Fibroblast of skin of right quadriceps (primary cell): ENCODE data around the gene DOCK10.

Source experiments
- DNase-seq: peaks from one replicate; pipeline ENCODE4 v3.0.0-alpha.2; 2013

Gene DOCK10

DNA sequence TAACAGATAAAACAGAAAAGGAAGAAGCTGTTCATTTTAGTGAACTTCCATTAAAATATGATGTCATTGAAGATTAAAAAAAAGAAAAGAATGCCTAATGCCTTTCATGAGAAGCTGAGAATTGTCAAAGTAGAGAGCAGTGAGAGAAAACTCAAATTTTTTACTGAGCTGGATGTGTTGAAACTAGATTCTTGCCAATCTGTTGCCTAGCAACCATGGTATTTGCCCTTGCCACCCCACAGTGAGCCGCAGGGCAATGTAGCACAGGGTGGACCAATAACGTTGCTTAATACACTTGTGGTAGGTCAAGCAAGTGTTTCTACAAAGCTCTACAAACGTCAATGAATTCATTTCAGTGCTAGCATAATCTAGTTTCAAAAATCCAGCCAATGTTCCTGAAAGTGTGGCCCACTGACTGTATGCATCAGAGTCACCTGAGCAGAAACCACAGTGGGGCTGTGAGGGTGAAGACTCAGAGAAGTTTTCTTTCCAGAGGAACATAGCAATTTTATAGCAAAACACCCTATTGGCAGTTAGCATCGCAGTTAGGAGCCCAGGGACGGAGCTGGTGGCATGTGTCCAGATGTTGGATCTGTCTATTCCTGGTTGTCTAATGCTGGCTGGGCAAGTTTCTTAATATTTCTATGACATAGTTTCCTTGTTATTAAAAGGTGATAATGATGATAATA lies 132.2 kb downstream of the DOCK10 start:
- DNase-seq = peak; percentile 43

DNA sequence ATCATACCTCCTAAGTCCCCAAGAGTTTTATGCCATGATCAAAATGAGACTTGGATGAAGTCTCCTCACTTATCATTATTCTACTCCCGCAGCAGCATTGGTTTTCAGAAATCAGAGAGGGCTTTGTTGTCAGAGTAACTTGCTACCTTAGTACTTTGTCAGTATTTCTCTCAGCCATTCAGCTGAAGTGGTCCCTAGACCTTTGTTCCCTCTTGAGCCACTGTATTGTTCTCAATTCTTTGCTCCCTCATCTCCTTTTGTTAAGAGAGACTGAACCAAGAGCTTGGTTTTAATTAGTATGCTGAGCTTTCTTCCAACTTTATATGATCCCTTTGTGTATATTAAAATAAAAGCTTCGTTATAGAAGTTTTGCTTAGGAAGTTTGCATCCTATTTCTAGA lies 133.4 kb downstream of the DOCK10 start:
- no peak for DNase-seq

DNA sequence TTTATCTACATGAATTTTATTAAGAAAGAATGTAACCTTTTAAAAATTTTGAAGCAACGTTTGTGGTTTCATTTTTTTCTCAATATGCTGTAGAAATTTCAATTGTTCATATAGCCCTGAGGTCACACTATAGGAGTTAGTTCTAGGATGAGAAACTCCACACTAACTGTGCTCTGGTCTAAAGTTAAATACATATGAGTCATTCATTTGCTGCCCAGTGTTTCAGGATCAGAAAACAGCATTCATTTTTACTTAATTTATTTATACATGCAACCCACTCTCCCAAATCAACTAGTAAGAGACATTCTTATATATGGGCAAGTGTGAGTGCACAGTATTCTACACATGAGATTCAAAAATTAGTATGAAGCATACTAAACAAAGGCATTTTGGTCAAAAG lies 137.9 kb downstream of the DOCK10 start:
- DNase-seq = no peak

DNA sequence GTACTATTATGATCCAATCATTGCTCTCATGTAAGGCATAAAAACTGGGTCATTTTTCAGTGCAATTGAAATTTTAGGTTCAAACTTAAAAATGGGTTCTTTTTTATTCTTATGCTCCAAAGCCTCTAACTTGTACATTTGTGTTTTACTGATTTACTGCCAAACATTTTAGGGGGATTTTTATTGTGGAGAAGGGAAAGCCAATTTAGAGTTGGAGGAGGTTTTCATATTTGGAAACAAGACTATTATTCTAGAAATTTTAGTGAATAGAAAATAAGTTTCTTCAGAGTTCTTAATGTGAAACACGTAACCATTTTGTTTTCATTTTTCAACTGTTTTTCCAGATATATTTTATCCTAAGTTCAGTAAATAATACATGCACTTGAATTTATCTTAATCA lies 138.6 kb downstream of the DOCK10 start:
- no peak for DNase-seq

DNA sequence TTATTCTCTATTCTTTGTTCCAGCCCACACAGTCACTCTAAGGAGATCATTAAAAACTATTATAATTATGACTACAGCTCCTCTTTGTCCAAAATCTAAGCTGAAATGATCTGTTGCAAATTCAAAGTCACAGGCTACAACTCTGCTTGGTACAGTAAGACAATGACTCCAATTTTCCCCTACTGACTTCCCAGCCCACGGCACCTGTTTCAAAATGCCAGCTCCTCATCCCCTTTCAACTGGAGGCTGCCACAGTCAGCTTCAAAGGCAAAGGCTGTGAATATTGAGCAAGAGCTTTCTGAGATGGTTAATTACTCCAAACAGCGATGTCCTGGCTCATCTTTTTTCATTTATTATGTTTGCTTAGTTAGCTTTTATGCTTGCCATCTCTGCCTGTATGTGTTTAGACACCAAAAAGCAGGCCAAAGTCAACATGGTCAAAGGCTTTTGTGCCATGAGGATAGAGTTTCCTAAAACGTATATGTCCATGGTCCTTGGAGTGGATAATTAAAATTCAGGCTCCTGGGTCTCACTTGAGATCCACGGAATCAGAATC lies 141.1 kb downstream of the DOCK10 start:
- no peak for DNase-seq

DNA sequence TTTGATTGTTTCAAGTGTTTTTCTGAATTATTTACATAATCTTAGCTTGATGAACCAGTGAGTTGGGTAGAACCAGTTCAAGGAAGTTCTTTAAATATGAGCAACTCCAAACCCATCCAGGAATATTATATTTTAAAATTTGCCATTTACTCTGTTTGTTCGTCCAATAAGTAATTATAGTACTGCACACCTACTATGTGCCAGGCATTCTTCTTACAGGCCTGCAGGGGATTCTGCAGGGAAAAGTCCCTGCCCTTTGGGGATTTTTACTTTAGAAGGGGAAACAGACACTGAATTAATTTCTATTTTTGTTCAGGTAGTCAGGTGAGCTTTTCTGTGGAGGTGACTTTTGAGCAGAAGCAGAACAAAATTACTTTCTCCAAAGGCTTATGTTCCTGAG lies 146.9 kb downstream of the DOCK10 start:
- no peak for DNase-seq

DNA sequence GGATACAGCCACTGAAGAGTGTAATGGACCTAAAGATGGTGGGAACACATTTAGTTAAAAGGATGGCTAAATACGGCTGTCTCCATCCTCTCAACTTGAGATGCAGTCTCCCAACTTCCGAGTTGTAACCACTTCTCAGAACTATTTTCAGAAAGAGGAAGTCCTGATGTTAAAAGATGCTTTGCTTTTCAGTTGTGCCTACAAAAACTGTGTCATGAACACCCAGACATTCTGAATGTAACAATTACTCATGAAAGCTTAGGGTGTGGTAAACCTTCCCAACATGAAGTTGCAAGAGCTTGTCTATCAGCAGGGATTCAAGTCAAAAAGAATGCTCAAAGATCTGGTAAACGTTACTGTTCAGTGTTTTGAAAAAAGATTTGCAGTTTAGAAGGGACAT lies 147.9 kb downstream of the DOCK10 start:
- no peak for DNase-seq

DNA sequence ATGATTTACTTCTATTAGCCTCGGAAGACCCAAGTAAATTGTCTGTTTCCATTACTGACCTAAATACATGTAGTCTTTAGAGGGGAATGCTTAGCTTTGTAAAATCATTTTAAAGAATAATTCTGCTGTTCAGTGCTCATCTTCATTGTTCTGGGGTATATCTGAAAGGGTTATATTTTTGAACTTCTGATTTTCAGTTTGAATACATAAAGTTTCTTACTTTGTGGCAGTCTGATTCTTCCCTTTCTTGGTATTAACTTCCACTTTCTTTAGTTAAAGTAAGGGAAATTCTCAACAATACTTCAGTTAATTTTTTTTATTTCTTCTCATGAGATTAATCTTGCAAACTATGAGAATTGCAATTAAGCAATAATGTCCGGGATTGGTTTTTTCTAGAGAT lies 148.4 kb downstream of the DOCK10 start:
- DNase-seq = no peak

DNA sequence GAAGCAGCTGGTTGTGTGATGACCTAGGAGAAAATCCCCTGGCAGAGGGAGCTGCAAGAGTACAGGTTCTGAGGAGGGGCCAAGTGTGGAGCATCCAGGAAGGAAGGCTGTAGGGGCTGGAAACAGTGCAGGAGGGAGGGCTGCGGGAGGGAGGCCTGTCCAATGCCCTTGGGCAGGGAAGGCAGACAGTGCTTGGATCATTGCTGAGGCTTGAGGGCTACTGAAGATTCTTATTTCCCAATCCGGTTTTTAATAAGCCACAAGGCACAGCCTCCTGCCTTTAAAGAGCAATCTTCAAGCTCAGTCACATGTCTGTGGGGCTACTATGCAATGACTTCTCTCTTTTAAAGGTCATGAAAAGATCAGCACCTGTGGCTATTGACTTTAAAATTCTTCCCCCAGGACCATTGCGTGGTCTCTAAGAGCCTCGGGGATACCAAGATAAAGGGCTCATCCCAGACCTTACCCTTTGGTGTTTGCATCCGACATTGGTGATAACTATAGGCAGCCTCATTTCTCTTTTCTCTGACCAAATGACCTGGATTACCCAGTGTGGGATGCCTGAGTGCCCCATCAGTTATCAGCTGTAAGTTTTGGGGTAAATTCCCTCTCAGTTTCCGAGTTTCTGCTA lies 149.6 kb downstream of the DOCK10 start:
- DNase-seq = no peak

DNA sequence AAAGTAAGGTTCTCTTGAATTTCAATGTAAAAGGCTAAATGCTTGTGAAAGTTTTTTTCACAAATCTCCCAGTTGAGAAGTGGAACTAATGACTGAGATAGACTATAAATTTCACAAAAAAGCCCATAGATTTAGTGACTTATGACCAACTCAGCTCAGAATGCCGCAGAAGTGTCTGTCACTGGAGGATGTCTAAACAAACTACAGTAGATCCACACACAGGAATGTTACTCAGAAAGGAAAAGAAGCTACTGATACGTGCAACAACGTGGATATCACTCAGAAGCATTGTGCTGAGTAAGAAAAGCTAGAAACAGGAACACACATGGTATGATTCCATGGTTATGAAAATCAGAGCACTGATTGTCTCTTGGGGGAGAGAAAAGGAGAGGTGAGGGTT lies 151.9 kb downstream of the DOCK10 start:
- DNase-seq = peak; percentile 8

DNA sequence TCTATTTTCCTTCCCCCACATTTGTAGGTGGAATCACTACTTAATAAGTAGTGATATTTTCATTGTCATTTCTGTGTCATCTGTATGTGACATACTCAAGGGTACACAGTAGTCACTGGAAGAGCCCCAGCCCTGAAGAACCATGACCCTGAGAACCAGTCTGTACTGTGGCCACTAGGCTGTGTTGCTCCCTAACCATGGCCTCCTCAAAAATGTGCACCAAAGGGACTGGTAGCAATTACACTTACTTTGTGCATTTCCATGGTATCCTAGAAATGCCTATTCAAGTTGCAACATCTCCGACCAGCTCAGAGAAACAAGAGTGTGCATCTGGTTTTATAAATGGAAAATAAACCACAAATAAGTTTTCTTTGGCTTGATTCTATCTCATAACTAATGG lies 155.1 kb downstream of the DOCK10 start:
- peak; percentile 77 for DNase-seq

DNA sequence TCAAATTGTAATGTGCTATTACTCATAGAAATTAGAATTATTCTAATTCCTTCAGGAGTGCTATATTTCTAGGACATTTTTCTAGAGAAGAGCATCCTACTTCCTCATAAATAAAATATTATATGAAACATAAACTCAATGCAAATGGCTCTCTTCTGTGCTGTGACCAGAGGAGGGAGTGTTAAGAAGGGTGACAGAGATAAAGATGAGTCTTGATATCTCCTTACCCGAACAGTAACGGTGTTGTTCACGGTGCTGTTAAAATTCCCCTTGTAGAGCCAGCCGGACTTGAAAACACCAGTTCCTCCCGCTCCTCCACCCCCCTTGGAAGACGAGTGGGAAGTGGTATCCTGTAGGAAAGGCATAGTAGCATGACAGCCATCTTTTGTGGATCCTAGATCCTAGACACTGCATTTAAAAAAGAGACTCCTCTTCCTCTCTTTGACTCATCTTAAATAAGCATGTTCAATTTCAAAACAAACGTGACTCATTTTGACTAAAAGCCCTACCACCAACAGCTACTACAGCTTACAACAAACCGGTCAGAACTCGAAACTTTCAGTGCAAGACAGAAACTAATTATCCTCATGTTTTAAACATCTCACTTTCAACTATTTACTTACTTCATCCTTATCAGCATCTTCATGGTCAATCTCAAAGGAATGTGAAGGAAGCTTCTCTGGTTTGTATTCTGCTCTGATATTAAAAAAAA lies 156.3 kb downstream of the DOCK10 start:
- peak; percentile 84 for DNase-seq

DNA sequence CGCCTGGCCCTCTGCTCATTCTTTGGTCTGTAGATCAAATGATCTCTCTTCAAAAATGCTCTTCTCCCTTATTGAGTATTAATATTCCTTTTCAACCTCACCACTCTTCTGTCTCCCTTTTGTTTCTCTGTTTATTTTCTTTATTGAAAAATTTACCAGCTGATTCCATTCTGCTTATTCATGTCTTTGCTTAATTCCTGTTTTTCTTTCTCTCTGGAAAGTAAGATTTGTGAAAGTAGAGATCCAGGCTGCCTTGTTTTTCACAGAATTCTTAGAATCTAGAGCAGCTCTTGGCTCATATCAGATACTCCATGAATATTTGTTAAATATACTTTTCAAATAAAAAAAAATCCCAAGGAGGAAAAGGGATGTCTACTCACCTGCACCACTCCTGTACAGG lies 157.0 kb downstream of the DOCK10 start:
- DNase-seq = no peak

DNA sequence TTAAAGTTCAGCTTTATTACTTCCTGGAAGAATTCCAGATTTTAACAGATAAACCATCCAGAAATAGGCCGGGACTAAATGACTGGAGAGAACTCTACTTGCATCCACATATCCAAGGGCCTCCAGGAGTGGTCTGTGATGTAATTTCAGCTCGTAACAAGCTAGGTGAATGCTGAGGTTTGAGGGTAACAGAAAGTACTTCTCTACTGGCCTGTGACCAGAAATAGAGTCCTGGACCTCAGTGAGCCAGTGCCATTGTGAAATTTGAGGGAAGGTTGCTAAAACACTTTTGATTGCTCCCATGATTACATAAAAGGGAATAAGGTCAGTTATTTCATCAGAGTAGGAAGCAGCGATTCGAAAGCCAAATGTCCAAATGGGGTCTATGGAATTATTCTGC lies 158.1 kb downstream of the DOCK10 start:
- peak; percentile 44 for DNase-seq

DNA sequence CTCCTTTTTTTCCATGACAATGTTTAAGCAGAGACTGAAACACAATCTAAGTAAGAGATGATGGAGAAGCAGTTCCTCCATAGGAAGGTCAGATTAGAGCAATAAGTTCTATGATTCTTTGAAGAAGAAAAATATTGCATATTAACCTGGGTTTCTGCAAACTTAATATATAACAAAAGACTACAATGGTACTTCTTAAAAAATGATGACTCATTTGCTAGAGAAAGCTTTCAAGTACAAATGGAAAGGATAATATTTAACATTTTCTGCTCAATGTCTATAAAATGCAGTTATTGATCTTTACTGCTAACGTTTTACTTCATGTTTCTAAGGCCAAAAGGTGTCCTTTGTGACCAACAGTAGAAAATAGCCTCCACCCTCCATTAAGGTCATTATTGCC lies 158.6 kb downstream of the DOCK10 start:
- no peak for DNase-seq

DNA sequence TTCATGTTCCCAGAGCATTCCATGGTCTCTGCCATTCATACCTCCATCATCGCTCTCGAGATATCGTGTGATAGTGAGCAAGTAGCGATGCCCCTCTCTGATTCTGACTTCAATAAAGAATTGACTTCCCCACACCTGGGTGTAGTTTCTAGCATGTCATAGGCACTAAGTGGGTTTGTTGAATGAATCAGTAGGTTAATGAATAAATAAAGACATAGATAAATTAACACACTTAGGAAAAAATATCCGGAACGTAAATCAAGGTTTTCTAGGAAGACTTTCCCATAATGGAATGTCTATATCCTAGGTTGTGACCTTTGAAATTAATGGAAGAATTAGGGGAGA lies 159.1 kb downstream of the DOCK10 start:
- DNase-seq = no peak

DNA sequence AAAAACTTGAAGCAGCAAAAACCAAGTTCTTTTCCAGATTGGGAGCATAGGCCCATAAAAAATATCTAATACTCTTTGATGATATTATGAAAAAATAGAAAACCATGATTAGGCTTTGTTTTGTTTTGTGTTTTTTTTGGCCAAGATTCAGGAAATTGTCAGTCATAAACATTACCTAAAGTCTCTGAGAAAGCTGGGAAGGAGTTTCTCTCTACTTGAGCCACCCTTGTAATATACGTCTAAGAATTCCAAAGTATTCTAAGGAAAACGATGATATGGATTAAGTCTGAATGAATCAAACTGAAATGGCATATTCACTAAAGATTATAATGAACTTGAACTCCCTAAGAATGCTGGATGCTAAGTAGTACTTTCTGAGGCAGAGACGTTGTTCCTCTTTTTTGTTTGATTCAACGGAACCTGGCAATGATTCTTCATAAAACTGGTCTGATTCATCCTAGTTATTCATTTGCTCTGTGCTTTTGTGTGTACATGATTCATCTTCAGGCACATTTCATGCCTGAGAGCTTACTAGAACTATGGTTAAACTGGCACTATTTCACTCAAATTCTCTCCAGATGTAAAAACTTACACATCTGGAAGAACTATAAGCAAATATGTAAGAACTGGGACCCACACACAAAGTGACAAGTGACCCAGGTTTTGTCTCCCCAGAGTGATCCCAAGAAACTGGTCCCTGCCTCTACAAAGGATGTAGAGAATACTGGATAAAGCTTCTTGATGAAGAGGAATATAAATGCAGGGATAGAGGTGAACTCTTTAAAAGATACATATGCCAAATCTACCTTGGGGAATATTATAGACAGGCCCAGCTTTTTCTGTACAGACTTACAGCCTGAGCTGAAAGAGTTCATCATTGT lies 159.7 kb downstream of the DOCK10 start:
- peak; percentile 93 for DNase-seq

DNA sequence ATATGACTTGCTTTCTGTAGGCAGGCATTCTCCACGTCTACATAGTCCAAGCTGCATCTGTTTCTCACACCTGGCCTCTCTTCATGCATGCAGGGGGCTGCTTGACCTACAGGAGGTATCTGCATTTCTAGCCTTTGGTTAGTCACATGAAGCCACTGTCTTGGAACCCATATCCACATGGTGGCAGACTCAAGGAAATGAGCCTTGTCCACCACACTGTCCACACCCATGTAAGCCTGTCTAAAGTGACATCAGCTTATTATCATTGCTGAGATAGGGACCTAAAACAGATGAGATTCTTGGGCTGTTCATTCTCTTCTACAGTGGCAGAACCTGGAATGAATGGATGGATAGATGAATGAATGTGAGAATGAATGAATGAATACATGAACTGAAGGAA lies 160.4 kb downstream of the DOCK10 start:
- no peak for DNase-seq

DNA sequence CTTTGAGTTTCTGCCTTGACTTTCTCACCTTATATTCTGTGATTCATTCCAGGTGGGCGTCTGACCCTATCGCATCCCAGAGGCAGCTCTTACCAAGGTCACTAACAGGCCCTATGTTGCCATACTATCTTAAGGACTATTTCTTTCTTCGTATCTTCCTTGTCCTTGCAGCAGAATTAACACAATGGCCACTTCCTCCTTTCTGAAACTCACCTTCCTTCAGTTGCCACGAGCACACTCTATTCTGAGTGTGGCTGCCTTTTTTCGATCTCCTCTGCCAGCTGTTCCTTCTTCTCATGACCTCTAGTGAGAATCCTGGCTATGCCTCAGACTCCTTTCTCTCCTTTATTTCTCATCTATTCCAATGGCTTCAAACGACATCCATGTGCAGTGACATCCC lies 165.7 kb downstream of the DOCK10 start:
- no peak for DNase-seq

DNA sequence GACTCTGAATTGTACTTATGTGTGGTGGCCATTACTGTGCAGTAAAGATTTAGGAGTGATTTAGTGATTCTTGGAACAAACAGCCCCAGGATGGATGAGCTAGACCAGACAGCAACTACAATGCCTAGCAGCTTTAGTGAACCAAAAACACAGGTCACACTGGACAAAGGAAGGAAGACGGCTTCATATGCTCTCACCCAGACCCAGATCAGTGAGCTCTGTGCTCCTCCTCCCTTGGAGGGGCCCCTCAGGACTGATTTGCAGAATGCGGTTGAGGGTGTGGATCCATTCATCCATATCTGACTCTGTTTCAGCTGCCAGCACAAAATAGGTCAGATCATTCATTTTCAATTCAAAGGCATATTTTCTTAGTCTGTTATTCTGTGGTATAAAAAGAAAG lies 166.4 kb downstream of the DOCK10 start:
- DNase-seq = no peak

DNA sequence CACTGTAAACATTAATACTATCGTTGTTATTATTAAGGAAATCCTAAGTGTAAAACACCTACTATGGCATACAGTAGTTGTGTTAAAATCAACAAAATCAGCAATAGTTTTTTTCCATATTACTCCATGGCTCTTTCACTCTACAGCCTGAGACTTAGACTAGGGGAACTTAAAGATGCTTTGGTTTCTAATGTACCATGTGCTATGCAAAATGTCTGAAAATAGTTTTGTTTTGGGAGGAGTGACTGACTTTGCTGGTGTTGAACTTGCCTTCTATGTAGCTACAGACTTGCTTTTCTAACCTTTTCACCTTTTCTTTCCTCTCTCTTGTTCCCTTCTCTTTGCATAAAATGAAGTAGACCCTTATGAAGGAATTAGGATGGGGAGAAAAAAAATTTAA lies 167.1 kb downstream of the DOCK10 start:
- DNase-seq = no peak

DNA sequence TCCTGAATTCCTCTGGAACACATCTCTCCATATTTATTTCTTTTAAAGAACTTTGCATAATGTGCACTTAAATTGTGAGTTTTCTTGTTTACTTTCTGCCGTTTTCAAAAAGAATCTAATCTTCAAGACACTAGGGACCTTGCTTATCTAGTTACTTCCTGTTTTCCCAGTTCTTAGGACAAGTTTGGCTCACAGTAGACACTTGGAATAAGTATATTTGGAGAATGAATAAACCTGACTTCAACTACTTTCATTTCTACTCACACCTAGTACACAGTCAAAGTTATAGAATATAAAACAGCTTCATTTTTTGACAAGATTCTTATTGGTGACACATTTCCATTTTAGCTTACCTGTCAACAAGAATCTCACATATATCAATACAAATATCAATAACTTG lies 170.5 kb downstream of the DOCK10 start:
- no peak for DNase-seq

DNA sequence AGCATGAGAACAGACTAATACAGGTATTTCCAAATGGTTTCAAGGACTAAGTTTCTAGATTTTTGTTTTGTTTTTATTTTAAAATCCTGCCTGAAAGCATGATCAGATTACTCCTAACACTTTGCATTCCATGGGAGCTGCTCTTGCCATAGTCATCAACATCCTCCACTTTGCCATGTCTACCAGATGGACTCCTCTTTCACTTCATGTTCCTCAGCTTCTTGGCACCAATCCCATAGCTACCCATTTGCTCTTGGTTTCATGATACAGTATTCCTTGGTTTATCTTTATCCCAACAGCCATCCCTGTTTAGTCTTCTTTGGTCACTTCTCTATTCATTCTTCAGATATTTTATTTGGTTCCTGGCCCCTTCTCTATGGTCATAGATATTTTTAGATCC lies 171.9 kb downstream of the DOCK10 start:
- DNase-seq = peak; percentile 29
